Caki2 (cell line): Measurements from ENCODE around the gene MYOF. TPM values are rescaled to one million over a fixed set of nuclear protein-coding genes. Genes with fewer than 3 reads are reported as not detected.

ENCODE experiments used
- DNase-seq: peaks from one replicate; pipeline ENCODE4 v3.0.0-alpha.2; 2015; ENCODE audit warnings: low read depth
- in situ Hi-C: cut with HindIII; loops from 2 replicates; pipeline ENCODE4 v1.10.0; 2016; ENCODE audit warnings: low sequenced_read_pairs, low pct_unique_long_range_greater_than_20kb, mixed read lengths
- total RNA-seq: library from RNA; depleted of rRNA; stranded (reverse); fragments of >200 nt; shearing (Covaris generic); gene quantifications from 2 replicates; pipeline ENCODE4 v1.2.3, GENCODE V29; 2014; ENCODE audit warnings: low replicate concordance; rRNA removed

Gene MYOF
- 67.0 and 83.1 TPM in 2 replicates for total RNA-seq

- DNase-seq: peak; percentile 82
- in situ Hi-C loops: no loop called here
Measured at GRCh38 chr10:93482145-93482834, at the start of gene MYOF. Gene MYOF, minus strand, starts transcription at chr10:93482334. Its CDS starts 140 bp downstream, at chr10:93482194.

- no peak for DNase-seq
- in situ Hi-C loops: no loop called here
Measured at GRCh38 chr10:93518531-93518930, 36.4 kb upstream of the MYOF start.

DNA sequence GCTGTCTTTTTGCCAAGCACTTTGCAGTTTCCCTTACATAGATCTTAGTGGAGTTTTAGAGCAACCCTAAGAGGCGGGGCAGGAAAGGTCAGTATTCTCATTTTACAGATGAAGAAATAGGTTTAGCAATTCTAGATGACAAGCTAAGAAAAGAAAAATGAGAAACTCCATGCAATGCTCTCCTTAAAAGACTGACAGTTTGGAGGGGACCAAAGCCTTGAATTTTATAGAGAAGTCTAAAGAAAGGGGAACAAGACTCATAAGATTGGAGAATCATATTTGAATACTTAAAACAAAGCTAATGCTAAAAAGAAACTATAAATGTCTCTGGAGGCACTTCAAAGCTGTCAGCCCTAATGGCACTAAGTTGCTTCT is 33.9 kb upstream of the MYOF start:
- in situ Hi-C loops: no loop called here
- no peak for DNase-seq

DNA sequence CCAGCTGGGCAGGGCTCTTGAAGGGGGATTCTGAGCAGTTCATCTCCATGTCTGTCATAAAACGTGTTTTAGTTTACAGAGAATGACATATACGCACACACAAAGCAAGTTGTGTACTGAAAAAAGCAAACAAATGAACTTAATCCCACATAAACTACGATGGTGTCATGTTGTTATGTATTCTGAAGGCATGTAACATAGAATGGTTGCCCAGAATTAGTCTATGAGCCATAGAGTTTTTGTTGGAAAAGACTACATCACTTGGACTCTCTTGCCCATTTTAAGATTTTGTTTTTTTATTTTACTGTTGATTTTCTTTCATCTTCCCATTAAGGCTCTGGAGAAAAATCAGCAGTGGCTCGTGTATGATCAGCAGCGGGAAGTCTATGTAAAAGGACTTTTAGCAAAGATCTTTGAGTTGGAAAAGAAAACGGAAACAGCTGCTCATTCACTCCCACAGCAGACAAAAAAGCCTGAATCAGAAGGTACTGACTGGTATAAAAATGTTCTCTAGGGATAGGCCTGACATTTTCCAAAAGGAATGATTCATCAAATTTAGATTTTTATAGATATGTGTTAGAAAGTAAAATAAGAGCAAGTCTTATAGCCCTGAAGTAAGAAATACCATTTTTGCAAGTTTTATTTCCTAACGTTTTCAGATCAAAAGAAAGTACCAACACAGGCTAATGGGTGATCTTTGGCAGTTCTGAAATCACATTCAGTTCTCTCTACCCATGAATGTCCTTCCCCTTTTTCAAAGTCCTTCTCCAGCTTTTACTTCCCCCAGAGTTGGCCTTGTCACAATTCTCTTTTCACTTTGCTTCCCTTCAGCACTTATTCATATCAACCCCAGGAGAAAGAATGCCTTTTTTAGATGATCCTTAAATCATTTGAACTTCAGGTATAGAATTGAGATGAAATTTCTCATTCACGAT is 33.2 kb upstream of the MYOF start:
- in situ Hi-C loops: no loop called here
- DNase-seq: no peak

- in situ Hi-C loops: no loop called here
- DNase-seq: no peak
Measured at GRCh38 chr10:93514521-93514920, 32.4 kb upstream of the MYOF start.

- in situ Hi-C loops: no loop called here
- no peak for DNase-seq
Measured at GRCh38 chr10:93513091-93513490, 31.0 kb upstream of the MYOF start.

DNA sequence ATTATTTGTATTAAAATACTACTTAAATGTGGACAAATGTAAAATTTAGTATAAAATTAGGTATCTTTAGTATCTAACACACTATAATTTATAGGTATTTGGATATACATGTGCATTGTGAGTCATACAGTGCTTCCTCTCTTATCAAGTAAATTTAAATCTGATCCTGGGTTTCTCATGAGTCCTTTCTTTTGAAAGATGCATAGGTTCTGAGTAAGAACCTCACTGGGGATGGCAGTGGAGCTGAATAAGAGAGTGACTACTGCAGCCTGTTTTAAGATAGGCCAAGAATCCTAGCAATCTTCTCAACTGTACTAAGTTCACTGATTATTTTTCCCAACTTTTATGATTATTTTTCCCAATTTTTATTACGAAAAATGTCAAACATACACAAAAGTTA is 30.4 kb upstream of the MYOF start:
- in situ Hi-C loops: no loop called here
- no peak for DNase-seq

- in situ Hi-C loops: no loop called here
- DNase-seq: no peak
Measured at GRCh38 chr10:93509816-93510215, 27.7 kb upstream of the MYOF start.

DNA sequence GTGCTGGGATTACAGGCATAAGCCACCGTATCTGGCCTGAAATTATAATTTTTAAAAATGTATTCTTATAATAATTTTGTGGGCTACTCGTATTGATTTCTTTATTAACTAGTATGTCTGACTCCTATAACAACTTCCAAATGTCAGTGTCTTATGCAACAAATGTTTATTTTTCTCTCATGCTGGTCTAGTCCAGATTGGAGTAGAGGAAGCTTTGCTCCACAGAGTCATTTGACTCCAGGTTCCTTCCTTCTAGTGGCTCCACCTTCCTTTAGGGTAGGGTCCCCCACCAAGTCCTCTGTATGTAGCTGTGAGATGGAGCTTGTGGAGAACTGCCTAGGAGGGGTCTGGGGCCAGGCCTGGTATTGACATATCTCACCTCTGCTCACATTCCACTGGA is 22.9 kb upstream of the MYOF start:
- no peak for DNase-seq
- in situ Hi-C loops: no loop called here

DNA sequence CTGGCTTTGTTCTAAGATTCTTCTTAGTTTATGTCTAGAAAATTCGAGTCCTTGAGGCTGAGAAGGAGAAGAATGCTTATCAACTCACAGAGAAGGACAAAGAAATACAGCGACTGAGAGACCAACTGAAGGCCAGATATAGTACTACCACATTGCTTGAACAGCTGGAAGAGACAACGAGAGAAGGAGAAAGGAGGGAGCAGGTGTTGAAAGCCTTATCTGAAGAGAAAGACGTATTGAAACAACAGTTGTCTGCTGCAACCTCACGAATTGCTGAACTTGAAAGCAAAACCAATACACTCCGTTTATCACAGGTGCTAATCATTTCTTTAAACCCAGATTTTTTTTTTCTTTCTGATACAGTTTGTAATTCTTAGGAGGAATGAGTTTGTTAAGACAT is 20.9 kb upstream of the MYOF start:
- in situ Hi-C loops: no loop called here
- DNase-seq: no peak

- in situ Hi-C loops: no loop called here
- DNase-seq: no peak
Measured at GRCh38 chr10:93501650-93502049, 19.5 kb upstream of the MYOF start.

DNA sequence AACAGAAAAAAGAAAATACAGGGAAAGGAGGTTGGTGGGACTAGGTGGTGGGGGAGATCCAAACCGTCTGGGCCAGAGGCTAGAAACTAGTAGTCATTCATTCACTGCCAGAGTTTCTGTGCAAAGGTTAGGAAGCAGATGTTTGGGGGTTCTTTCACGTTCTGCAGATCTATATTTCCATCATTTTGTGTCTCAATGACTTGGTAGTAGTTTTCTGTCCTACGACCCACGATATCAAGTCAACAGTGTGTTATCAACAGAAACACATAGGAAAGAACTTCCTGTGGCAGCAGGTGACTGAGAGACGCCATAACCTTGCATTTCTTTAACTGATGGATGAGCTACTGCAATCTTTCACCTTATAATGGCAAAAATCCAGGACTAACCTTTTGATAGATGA is 16.0 kb upstream of the MYOF start:
- in situ Hi-C loops: no loop called here
- DNase-seq: no peak

DNA sequence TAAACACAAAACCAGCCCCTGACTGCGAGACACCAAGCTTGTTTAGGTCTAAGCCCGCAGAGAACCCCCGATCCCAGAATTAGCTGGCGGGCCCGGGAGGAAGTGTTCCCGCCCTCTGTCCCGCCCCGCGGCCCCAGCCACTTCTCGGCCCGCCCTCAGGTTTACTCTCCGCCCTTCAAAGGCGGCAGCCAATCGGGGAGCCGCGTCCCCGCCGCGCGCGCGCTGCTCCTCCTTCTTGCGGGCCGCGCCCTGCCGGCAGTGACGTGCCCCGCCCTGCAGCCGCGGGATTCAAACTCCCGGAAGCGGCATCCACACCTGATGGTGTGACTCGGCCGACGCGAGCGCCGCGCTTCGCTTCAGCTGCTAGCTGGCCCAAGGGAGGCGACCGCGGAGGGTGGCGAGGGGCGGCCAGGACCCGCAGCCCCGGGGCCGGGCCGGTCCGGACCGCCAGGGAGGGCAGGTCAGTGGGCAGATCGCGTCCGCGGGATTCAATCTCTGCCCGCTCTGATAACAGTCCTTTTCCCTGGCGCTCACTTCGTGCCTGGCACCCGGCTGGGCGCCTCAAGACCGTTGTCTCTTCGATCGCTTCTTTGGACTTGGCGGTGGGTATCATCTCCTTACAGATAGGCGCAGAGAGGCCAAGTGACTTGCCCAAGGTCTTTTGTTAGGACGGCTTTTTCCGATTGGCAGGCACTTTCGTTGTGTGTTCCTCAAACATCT is 14.3 kb upstream of the MYOF start, which contains the start of gene CEP55:
Gene CEP55 (plus strand): TSS at position 291 of the 720 bp plus-strand sequence. CDS start 3,440 bp downstream, outside the sequence.
- in situ Hi-C loops: no loop called here
- peak; percentile 95 for DNase-seq

- DNase-seq: peak; percentile 50
- in situ Hi-C loops: no loop called here
Measured at GRCh38 chr10:93495654-93496321, 13.7 kb upstream of the MYOF start.

GRCh38 chr10:93494494-93494893 is 12.4 kb upstream of the MYOF start:
- in situ Hi-C loops: no loop called here
- DNase-seq: no peak

DNA sequence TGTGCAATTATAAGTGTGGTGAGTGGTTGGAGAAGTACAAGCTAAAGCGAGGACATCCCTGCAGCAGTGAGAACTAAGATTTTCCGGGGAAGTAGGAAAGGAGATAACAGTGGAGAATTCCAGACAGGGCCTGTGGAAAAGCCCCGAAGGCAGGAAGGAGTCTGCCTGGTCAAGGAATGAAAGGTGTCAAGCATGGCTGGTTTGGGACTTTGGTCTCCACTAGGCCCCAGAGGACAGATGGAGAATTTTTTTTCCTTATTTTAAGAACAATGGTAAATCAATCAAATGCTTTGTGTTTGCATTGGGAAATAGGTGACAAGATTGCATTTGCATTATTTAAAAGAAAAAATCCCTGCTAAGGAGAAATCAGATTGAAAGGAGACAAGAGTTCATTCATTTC is 11.0 kb upstream of the MYOF start:
- in situ Hi-C loops: no loop called here
- DNase-seq: peak; percentile 55

GRCh38 chr10:93491602-93492121 is 9.5 kb upstream of the MYOF start:
- in situ Hi-C loops: no loop called here
- no peak for DNase-seq

DNA sequence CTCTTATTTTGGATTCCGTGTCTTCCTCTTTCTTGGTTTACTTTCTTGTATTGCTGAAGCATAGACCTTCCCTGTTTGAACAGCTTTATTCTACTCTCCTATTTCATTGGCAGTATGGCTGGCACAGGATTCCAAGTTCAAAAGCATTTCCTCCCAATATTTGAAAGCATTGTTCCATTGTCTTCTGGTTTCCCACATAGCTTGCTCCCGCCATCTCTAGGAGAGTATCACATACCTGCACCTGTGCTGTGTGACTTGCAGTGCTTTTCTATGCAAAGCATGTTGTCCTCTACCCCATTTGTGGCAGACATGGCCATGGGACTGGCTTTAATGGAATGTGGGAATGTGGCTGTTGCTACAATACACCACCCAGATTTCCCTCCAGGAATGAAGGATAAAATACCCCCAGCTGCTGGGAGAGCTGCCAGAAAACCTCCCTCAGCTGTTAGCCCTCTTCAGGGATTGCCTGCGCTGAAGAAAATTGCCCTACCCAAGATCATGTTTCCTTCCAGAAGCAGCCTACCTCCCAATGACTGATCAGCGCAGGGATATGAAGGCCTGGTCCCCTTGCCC is 6.9 kb upstream of the MYOF start:
- in situ Hi-C loops: no loop called here
- no peak for DNase-seq
